Peyer's patch (tissue), 4 donors: ENCODE data around the gene MYCBPAP. TPM values are rescaled to one million over a fixed set of nuclear protein-coding genes. Genes with fewer than 3 reads are reported as not detected.
A peak's percentile ranks its signal among the peaks of the same experiment; 100 is the strongest.

Experiments
- DNase-seq, 3 donors: peaks; one replicate each; pipeline ENCODE4 v3.0.0-alpha.2; 2017 to 2019
- H3K27ac ChIP-seq, 4 donors: fragments of 200-600 bp; sonication (generic); one replicate each; pipeline ENCODE4 v1.5.1; 2016 to 2019
- H3K27me3 ChIP-seq, 2 donors: fragments of 200-600 bp; sonication (generic); one replicate each; pipeline ENCODE4 v1.5.1; 2019
- H3K36me3 ChIP-seq, 3 donors: fragments of 200-600 bp; sonication (generic); one replicate each; pipeline ENCODE4 v1.5.1; 2016 to 2019
- H3K4me1 ChIP-seq, 4 donors: fragments of 200-600 bp; sonication (generic); one replicate each; pipeline ENCODE4 v1.5.1; 2016 to 2019
- H3K4me3 ChIP-seq, 4 donors: fragments of 200-600 bp; sonication (generic); 1 replicate in 3 of 4; 2 replicates in 1 of 4; pipeline ENCODE4 v1.5.1; 2016 to 2019; ENCODE audit warnings: mild to moderate bottlenecking in 1 of 4
- H3K9me3 ChIP-seq, 4 donors: fragments of 200-600 bp; sonication (generic); one replicate each; pipeline ENCODE4 v1.5.1; 2016 to 2019; ENCODE audit warnings: mild to moderate bottlenecking in 1 of 4
- POLR2A ChIP-seq, 2 donors: fragments of 450-650 bp; IDR thresholded peaks; one replicate each; pipeline ENCODE4 v1.5.1; 2017; ENCODE audit warnings: antibody characterized with exemption in 2 of 2, mild to moderate bottlenecking in 2 of 2, moderate library complexity in 2 of 2
- total RNA-seq, 4 donors: library from RNA; depleted of rRNA; stranded (reverse); fragments of >200 nt; gene quantifications; one replicate each; pipeline ENCODE4 v1.1.0, GENCODE V29; 2016
- TF ChIP-seq, protein P1 (sequence below), 6 experiments: fragments of 450-650 bp in 4 of 6; fragments of 200-600 bp in 2 of 6; sonication (generic) in 1 of 6; IDR thresholded peaks; one replicate each; pipeline ENCODE4 v1.5.1; 2017 to 2019; ENCODE audit warnings: antibody characterized with exemption in 6 of 6, mild to moderate bottlenecking in 3 of 6, moderate library complexity in 1 of 6

The MYCBPAP gene
- total RNA-seq, 4 donors from 2014 or later, result 0.53 to 1.1 TPM; not detected in 2

DNA sequence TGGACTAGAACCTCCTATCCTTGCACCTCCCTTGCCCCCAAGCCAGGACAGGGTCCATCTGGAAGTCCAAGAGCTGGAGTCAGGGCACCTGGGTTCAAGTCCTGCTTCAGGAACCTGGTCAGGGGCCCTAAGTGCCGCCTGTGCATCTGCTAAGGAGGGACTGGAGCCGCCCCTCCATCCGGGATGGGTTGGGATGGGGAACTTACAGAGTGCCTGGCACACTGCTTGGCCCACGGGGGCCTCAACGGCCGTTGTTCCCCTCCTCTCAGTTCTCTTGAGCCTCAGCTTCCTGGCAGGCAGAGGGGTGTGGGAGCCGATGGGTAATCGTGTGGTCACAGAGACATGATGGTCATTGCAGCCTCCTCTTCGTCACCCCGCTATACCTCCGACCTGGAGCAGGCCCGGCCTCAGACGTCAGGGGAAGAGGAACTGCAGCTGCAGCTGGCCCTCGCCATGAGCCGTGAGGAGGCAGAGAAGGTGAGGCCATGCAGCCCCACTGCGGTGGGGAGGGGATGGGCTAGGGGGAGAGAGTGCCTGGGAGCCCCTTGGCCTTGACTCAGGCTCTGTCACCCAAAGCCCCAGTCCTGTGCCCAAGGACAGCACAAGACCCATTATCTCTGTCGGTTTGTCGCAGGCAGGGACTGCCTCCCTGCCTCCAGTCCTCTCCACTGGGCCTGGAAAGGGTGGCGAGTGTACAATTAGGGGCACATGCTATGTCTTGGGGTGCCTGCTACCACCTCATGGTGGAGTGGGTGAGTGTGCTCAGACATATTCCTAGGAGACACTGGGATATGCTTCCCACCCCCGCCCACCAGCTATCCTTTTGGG is 29.7 kb downstream of the MYCBPAP start:
- no peak for DNase-seq
- peaks cover 3 to 66% (median 4%) of the 10 kb centered on the region in 4 donors for H3K4me1 ChIP-seq
- H3K27me3 ChIP-seq, result peaks cover 0 to 1% of the 10 kb centered on the region in 2 donors
- no peak for TF ChIP-seq POLR2A (IDR thresholded peaks at IDR 0.05)
- TF ChIP-seq, protein P1, sequence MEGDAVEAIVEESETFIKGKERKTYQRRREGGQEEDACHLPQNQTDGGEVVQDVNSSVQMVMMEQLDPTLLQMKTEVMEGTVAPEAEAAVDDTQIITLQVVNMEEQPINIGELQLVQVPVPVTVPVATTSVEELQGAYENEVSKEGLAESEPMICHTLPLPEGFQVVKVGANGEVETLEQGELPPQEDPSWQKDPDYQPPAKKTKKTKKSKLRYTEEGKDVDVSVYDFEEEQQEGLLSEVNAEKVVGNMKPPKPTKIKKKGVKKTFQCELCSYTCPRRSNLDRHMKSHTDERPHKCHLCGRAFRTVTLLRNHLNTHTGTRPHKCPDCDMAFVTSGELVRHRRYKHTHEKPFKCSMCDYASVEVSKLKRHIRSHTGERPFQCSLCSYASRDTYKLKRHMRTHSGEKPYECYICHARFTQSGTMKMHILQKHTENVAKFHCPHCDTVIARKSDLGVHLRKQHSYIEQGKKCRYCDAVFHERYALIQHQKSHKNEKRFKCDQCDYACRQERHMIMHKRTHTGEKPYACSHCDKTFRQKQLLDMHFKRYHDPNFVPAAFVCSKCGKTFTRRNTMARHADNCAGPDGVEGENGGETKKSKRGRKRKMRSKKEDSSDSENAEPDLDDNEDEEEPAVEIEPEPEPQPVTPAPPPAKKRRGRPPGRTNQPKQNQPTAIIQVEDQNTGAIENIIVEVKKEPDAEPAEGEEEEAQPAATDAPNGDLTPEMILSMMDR (IDR thresholded peaks at IDR 0.05), result no peak
- H3K27ac ChIP-seq, result peak overlapping the region in 3 of 4 donors; percentile 9 to 88 (median 57)
- H3K4me3 ChIP-seq, result peak overlapping the region in 2 of 4 donors; percentile 16 to 28
- H3K9me3 ChIP-seq, result no peaks in the 10 kb centered on the region
- H3K36me3 ChIP-seq, result no peaks in the 10 kb centered on the region

DNA sequence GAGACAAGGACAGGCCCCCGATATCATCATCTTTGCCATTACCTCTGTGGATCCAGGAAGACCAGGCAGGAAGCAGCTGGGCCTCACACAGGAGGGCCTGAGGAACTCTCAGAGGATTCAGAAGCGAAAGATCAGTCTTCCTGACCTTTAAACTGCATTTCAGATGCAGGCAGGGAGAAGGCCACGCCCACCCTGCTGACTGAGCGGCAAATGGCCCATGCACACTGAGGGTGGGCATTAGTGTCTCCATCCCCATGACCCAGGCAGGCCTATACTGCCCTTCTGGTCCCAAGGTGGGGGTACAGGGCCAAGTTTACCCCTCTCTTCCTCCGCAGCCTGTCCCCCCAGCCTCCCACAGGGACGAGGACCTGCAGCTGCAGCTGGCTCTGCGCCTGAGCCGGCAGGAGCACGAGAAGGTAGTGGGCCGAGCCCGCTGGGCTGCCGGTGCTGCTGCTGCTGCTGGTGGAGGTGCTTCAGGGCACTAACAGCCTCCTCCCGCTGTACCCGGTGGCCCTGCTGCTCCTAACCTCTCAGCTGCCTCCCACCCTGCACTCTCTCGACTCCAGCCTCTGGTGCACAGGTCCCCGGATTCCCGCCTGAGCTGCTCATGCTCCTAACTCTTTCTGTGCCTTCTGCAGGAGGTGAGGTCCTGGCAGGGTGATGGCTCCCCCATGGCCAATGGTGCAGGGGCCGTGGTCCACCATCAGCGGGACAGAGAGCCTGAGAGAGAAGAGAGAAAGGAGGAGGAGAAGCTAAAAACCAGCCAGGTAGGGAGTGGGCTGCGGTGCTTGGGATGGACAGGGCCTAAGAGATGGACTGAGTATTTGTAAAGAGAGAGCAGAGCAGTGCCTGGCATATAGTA is 30.5 kb downstream of the MYCBPAP start:
- Histone ChIP-seq H3K27ac (peak overlapping the region in 3 of 4 donors; percentile 9 to 88 (median 57)), H3K4me3 (peak overlapping the region in 2 of 4 donors; percentile 16 to 28), H3K9me3 (no peaks in the 10 kb centered on the region), H3K27me3 (no peaks in the 10 kb centered on the region), H3K36me3 (no peaks in the 10 kb centered on the region), H3K4me1 (peaks cover 3 to 66% (median 6%) of the 10 kb centered on the region in 4 donors)
- DNase-seq, result peak in 2 of 3 donors; percentile 74
- TF ChIP-seq, protein P1 (IDR thresholded peaks at IDR 0.05), result no peak
- TF ChIP-seq POLR2A (IDR thresholded peaks at IDR 0.05), result no peak

DNA sequence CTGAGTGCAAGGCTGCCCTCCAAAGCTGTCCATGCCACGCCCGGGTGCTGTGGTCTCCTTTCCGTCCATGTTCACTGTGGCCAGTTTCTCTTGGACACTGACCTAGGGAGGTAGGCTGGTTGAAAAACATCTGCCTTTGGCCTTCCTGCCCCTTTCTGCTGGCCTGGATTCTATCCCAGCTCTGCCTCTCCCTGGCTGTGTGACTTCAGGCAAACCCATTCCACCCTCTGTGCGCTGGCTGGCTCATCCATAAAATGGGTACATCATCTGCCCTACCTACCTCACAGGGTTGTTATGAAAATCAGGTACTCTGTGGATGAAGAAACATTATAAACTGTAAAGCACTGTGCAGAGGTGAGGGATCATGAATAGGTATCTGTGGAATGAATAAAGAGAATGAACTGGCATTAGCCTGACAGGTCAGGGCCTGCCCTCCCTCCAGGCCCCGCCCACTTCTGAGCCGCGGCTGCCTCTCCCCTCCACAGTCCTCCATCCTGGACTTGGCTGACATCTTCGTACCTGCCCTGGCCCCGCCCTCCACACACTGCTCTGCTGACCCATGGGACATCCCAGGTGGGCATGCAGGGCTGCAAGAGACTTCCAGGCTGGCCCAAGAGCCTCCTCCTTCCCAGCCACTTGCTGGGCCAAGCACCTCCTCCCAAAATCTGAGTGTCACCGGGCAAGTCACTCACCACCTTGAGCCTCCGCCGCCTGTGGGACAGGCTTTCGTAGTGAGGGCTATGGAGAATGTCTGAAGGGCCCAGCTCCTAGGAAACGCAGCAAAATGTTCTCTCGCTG is 31.7 kb downstream of the MYCBPAP start:
- Histone ChIP-seq H3K4me1 (peaks cover 3 to 56% (median 6%) of the 10 kb centered on the region in 4 donors), H3K9me3 (no peaks in the 10 kb centered on the region), H3K36me3 (no peaks in the 10 kb centered on the region), H3K27ac (peak overlapping the region in 2 of 4 donors; percentile 6 to 95), H3K4me3 (no peak overlapping the region), H3K27me3 (no peaks in the 10 kb centered on the region)
- TF ChIP-seq POLR2A (IDR thresholded peaks at IDR 0.05), result no peak
- TF ChIP-seq, protein P1 (IDR thresholded peaks at IDR 0.05), result no peak
- peak in 2 of 3 donors; percentile 76 to 79 for DNase-seq

DNA sequence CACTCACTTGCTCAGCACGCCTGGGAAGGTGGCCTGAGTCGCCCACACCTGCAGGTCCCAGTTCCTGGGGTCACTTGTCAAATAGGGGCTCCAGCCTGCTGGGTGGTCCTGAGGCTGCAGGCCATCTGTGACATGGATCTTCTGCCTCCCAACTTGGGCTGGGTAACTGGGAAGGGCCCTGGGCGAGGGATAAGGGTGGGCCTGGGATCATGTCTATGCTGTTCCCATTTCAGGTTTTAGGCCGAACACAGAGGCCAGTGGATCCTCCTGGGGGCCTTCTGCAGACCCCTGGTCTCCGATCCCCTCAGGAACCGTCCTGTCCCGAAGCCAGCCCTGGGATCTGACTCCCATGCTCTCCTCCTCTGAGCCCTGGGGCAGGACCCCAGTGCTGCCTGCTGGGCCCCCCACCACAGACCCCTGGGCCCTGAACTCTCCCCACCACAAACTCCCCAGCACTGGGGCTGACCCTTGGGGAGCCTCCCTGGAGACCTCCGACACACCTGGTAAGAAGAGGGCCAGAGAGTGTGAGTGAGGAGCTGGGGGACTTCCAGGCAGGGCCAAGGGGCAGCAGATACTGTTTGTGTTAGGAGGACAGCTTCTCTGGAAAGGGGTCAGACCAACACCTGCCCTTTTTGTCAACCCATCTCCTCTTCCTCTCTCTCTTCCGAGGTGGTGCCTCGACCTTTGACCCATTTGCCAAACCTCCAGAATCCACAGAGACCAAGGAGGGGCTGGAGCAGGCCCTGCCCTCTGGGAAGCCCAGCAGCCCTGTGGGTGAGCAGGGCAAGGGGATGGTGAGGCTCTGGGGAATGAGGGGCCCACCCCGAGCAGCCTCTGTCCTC is 32.5 kb downstream of the MYCBPAP start:
- DNase-seq, result peak in 1 of 3 donors; percentile 54
- Histone ChIP-seq H3K4me1 (peaks cover 3 to 56% (median 6%) of the 10 kb centered on the region in 4 donors), H3K4me3 (peak overlapping the region in 2 of 4 donors; percentile 65 to 70), H3K9me3 (no peaks in the 10 kb centered on the region), H3K27me3 (no peaks in the 10 kb centered on the region), H3K36me3 (no peaks in the 10 kb centered on the region), H3K27ac (peak overlapping the region in 3 of 4 donors; percentile 76 to 95 (median 85))
- TF ChIP-seq, protein P1 (IDR thresholded peaks at IDR 0.05), result no peak
- TF ChIP-seq POLR2A (IDR thresholded peaks at IDR 0.05), result no peak
